Psoas muscle (tissue), 8 donors: ENCODE measurements around the gene TCP11L2. TPM values are rescaled to one million over a fixed set of nuclear protein-coding genes. Genes with fewer than 3 reads are reported as not detected.

Experiments used
- ATAC-seq, 4 donors: fragments of 200-7000 bp; cut with Tn5 transposase; one replicate each; pipeline ENCODE4 v1.9.1; 2020; ENCODE audit warnings: moderate library complexity in 3 of 4, mild to moderate bottlenecking in 2 of 4
- DNase-seq, 2 donors: peaks; one replicate each; pipeline ENCODE4 v3.0.0-alpha.2; 2020
- H3K27ac ChIP-seq: fragments of 200-600 bp; one replicate; pipeline ENCODE4 v1.8.0; 2022
- H3K27me3 ChIP-seq, 3 donors: fragments of 200-600 bp in 1 of 3; one replicate each; pipeline versions ENCODE4 v1.6.1 to v1.8.0; 2013 to 2022; ENCODE audit warnings: low read length in 2 of 3, mild to moderate bottlenecking in 2 of 3, moderate library complexity in 1 of 3; ENCODE audit not compliant: insufficient read depth in 3 of 3
- H3K36me3 ChIP-seq, 2 donors: fragments of 200-600 bp in 1 of 2; one replicate each; pipeline versions ENCODE4 v1.6.1 to v1.8.0; 2013 to 2022; ENCODE audit warnings: low read depth in 1 of 2, mild to moderate bottlenecking in 1 of 2, moderate library complexity in 1 of 2; ENCODE audit not compliant: insufficient read depth in 1 of 2
- H3K4me1 ChIP-seq: fragments of 200-600 bp; one replicate; pipeline ENCODE4 v1.8.0; 2022
- H3K4me3 ChIP-seq: fragments of 200-600 bp; one replicate; pipeline ENCODE4 v1.8.0; 2022; ENCODE audit warnings: mild to moderate bottlenecking
- H3K9me3 ChIP-seq: fragments of 200-600 bp; one replicate; pipeline ENCODE4 v1.8.0; 2022
- WGBS, 3 donors: extraction: QIAGEN DNeasy Blood & Tissue Kit; methylation state at CpG; one replicate each; pipeline versions ENCODE4 v1.1.6 to v1.1.7; 2013; 5-methylcytosine and 5-hydroxymethylcytosine counted together
- intact Hi-C, 2 donors: fragments of 100-400 bp; cut with DNase I; formaldehyde crosslinking; loops; one replicate each; pipeline versions ENCODE4 v1.11.0 to v1.14.2; 2022
- polyA plus RNA-seq, 3 donors: library from polyadenylated mRNA; stranded (reverse); fragments of 200-250 nt; gene quantifications; one replicate each; pipeline ENCODE4 v1.2.3, GENCODE V29; 2013
- total RNA-seq, 4 donors: library from RNA; stranded (reverse); fragmentation: NEBNext Ultra II Directional in 2 of 4; extraction: Animal tissue kit (Norgen Biotek cat#: 25700) in 2 of 4; gene quantifications; one replicate each; pipeline versions ENCODE4 v1.2.1 to v1.2.4, GENCODE V29; 2021 to 2023
- TF ChIP-seq, protein P1 (sequence below): fragments of 200-600 bp; IDR thresholded peaks from one replicate; pipeline ENCODE4 v1.8.0; 2022; ENCODE audit warnings: antibody characterized with exemption
- donor health status: healthy with polysubstance abuse.
- donor health status: DM: no; HTN: no; CAD: no; lungs with moderate emphysema.
- donor health status: Bipolar disorder and iron deficiency.
- donor health status: healthy.
- donor health status: DM: yes; HTN: yes; CAD: no.
- donor health status: DM: no; HTN: no; CAD: no.
- donor health status: DM: no; HTN: no; CAD: no.
- donor health status: DM: yes; HTN: yes; CAD: no.

Gene TCP11L2
- total and polyA plus RNA-seq, 7 donors: 3.9 to 63.1 (median 26.7) TPM

DNA sequence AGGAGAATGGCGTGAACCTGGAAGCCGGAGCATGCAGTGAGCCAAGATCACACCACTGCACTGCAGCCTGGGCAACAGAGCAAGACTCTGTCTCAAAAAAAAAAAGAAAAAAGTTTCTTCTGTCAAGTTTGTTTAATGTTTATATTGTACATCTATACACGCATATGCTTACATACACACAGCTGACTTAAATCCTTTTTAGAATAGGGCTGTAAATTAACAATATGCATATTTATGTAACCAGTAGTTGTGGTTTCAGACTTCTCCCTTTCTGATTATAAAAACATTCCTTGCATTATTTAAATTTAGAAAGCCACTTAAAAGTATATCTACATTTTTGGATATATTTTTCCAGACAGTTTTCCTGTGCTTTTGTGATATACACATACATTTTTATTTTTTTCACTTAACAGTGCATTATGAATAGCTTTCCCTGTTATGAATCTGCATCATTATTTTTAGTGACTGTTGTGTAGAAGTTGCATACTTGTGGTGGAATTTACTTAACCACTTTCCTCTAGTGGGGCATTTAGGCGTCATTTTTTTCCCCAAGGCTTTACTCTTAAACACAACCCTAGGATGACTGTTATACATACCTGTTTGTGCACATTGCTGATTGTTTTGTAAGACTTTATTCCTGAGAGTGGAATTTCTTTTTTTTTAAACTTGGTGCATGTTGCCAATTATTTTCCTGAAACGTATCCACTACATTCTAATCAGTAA lies 84.4 kb downstream of the TCP11L2 start:
- TF ChIP-seq, protein P1, sequence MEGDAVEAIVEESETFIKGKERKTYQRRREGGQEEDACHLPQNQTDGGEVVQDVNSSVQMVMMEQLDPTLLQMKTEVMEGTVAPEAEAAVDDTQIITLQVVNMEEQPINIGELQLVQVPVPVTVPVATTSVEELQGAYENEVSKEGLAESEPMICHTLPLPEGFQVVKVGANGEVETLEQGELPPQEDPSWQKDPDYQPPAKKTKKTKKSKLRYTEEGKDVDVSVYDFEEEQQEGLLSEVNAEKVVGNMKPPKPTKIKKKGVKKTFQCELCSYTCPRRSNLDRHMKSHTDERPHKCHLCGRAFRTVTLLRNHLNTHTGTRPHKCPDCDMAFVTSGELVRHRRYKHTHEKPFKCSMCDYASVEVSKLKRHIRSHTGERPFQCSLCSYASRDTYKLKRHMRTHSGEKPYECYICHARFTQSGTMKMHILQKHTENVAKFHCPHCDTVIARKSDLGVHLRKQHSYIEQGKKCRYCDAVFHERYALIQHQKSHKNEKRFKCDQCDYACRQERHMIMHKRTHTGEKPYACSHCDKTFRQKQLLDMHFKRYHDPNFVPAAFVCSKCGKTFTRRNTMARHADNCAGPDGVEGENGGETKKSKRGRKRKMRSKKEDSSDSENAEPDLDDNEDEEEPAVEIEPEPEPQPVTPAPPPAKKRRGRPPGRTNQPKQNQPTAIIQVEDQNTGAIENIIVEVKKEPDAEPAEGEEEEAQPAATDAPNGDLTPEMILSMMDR: no peak
- no peak for DNase-seq
- H3K4me3 ChIP-seq: no peak overlapping the region
- H3K4me1 ChIP-seq: no peaks in the 10 kb centered on the region
- no peak for ATAC-seq
- no peaks in the 10 kb centered on the region for H3K27me3 ChIP-seq
- WGBS, 3 donors: 93 to 95% (median 94%) methylated on average over 5 of the region's 5 CpGs
- H3K27ac ChIP-seq: no peak overlapping the region
- peaks cover under 1% of the 10 kb centered on the region for H3K9me3 ChIP-seq
- intact Hi-C loops: loop anchor here (5.0 to 10.0 kb wide), 3 partner anchors 455 to 718 kb away; no protein-coding TSS in a partner anchor
- H3K36me3 ChIP-seq: peaks cover 0 to 34% of the 10 kb centered on the region in 2 donors

DNA sequence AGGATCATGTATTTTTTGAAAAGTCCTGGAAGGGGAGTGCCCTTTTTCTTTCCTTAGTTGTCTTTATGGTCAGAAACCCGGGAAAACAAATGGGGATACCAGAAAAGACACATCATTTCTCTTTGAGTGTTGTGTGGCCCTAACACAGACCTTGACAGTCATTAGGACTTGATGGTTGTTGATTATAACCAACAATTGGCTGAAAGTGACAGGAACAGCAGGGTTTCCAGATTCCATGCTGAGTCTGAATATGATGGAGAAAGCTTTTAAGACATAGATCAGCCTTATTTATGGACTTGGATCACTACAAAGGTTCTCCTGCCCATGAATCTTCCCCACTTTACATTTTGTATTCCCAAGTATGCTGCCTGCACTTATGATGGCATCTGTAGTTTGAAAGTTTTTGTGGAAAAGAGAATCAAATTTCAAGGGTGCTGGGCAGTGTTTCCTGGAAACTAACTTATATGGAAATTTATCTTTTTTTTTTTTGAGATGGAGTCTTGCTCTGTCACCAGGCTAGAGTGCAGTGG lies 85.4 kb downstream of the TCP11L2 start:
- no peaks in the 10 kb centered on the region for H3K4me1 ChIP-seq
- intact Hi-C loops: loop anchor here (5.0 to 10.0 kb wide), 3 partner anchors 454 to 717 kb away; no protein-coding TSS in a partner anchor
- DNase-seq: no peak
- no peak overlapping the region for H3K4me3 ChIP-seq
- H3K27ac ChIP-seq: no peak overlapping the region
- no peaks in the 10 kb centered on the region for H3K27me3 ChIP-seq
- ATAC-seq: no peak
- peaks cover 0 to 28% of the 10 kb centered on the region in 2 donors for H3K36me3 ChIP-seq
- no peaks in the 10 kb centered on the region for H3K9me3 ChIP-seq
- TF ChIP-seq, protein P1: no peak
- WGBS, 3 donors: 60 to 64% (median 60%) methylated on average over 1 of the region's 1 CpG

DNA sequence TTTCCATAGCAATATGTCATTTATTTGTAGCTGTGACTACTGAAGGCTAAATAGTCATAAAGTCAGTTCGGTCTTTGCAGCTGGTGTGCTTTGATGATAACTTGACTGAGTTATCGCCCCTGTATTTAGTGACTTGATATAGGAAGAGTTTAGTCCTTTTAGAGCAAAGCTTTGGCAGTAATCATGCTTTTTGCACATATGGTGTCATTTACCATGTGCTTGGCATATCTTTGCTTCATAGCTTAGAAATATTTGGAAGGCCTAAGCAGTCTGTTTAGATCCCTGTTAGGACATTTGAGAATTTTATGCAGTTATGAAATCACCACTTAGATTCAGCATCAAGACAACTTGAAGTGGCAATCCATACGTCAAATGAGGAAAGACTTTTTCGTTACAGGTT lies 86.6 kb downstream of the TCP11L2 start:
- TF ChIP-seq, protein P1: no peak
- Histone ChIP-seq H3K27me3 (no peaks in the 10 kb centered on the region), H3K4me3 (no peak overlapping the region), H3K27ac (no peak overlapping the region), H3K36me3 (peaks cover 0 to 24% of the 10 kb centered on the region in 2 donors), H3K4me1 (no peaks in the 10 kb centered on the region), H3K9me3 (no peaks in the 10 kb centered on the region)
- DNase-seq: no peak
- 85 to 88% (median 86%) methylated on average over 4 of the region's 4 CpGs for WGBS, 3 donors
- intact Hi-C loops: loop anchor here (5.0 to 10.0 kb wide), 3 partner anchors 453 to 716 kb away; no protein-coding TSS in a partner anchor
- ATAC-seq: no peak

DNA sequence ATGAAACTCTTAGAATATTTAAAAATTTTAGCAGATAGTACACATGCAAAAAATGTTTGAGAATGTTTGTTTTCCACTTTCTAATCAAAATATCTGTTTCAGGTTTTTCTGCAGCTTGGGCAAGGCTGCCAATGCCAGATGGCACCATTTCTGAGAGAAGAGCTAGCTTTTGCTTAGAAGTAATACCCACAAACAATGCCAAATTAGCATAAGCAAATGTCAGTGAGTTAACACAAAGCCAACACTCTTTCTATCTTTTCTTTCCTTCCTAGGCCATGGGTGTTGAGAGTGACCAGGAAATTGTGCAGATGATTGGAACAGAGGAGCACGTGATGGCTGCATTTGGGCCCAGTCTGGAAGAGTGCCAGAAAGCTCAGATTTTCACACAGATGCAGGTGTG lies 90.2 kb downstream of the TCP11L2 start:
- H3K9me3 ChIP-seq: no peaks in the 10 kb centered on the region
- WGBS, 3 donors: 50 to 65% (median 51%) methylated on average over 1 of the region's 1 CpG
- H3K4me1 ChIP-seq: no peaks in the 10 kb centered on the region
- H3K27me3 ChIP-seq: no peaks in the 10 kb centered on the region
- no peak overlapping the region for H3K4me3 ChIP-seq
- intact Hi-C loops: loop anchor here in 1 of 2 donors (5.0 kb wide), 1 partner anchor 450 kb away; no protein-coding TSS in a partner anchor
- ATAC-seq: no peak
- TF ChIP-seq, protein P1: no peak
- no peak for DNase-seq
- H3K36me3 ChIP-seq: peaks cover 0 to 39% of the 10 kb centered on the region in 2 donors
- no peak overlapping the region for H3K27ac ChIP-seq

Other genes starting within 250 kb of the TCP11L2 start
- gene NUAK1, start 163.8 kb upstream of the TCP11L2 start, total RNA-seq: 100 to 1,000 TPM in 1 of 4 donors, 10 to 100 TPM in 3; 19.8 to 102 (median 35.6) TPM
- 10 to 100 TPM in 2 of 3 donors, 1 to 10 TPM in 1; 7.0 to 21.8 (median 10.2) TPM for gene NUAK1, start 163.8 kb upstream of the TCP11L2 start, polyA plus RNA-seq
- 10 to 100 TPM; 14.2 to 24.4 (median 19.7) TPM for gene CKAP4, start 54.7 kb upstream of the TCP11L2 start, total RNA-seq
- 10 to 100 TPM in 1 of 3 donors, 1 to 10 TPM in 2; 7.6 to 14.7 (median 8.0) TPM for gene CKAP4, start 54.7 kb upstream of the TCP11L2 start, polyA plus RNA-seq
- 10 to 100 TPM in 1 of 4 donors, 1 to 10 TPM in 3; 4.3 to 14.0 (median 8.4) TPM for gene POLR3B, start 55.0 kb downstream of the TCP11L2 start, total RNA-seq
- 1 to 10 TPM; 3.6 to 6.7 (median 5.3) TPM for gene POLR3B, start 55.0 kb downstream of the TCP11L2 start, polyA plus RNA-seq